ENCODE measurements around the gene RSBN1L.

Gene RSBN1L

GRCh38 chr7:77727936-77728701 lies 31.9 kb downstream of the RSBN1L start:
- peak in 8 of 58 donors; percentile 2 to 42 (median 8) for DNase-seq

DNA sequence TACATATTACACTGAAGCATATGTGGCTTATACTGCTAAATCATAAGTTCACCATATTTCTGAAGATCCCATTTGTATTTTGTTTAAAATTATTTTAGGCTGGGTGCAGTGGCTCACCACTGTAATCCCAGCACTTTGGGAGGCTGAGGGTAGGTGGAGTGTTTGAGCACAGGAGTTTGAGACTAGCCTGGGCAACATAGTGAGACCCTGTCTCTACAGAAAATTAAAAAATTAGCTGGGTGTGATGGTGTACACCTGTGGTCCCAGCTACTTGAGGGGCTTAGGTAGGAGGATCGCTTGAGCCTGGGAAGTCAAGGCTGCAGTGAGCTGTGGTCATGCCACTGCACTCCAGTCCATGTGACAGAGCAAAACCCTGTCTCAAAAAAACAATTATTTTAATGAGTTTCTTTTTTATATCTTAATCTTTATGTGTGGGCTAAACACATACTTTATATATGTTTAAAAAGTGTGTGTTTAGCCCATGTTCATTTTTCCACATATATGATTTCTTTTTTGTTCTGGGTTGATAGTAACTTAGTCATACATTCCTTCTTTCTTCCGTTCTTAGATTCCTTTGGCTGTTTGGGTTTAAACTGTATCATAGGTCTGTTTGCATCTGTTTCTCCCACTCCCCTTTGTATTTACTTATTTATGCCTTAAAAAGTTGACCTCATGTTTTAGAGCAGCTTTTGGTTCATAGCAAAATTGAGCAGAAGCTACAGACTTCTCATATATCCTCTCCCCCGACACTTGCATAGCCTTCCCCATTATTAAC lies 33.5 kb downstream of the RSBN1L start:
- DNase-seq, result no peak

GRCh38 chr7:77731716-77732115 lies 35.5 kb downstream of the RSBN1L start:
- DNase-seq, result no peak

- DNase-seq, result no peak
Observed at GRCh38 chr7:77734659-77735421, 38.6 kb downstream of the RSBN1L start.

DNA sequence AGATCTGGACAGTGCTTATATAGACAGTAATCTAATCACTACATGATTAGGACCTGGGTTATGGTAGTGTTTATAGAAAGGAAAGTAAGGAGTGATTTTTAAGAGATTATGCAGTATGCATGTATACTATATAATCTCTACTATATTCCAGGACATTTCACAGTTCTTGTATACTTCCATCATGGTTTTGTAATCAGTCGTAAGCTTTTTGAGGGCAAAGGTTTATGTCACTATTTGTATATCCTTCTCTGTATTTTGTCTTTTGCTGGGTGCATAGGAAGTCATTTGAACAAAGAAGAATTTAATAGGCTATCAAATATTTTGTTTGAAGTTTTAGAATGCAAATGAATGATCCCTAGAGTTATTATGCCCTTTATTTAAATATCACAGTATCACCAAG lies 39.2 kb downstream of the RSBN1L start:
- DNase-seq, result no peak

DNA sequence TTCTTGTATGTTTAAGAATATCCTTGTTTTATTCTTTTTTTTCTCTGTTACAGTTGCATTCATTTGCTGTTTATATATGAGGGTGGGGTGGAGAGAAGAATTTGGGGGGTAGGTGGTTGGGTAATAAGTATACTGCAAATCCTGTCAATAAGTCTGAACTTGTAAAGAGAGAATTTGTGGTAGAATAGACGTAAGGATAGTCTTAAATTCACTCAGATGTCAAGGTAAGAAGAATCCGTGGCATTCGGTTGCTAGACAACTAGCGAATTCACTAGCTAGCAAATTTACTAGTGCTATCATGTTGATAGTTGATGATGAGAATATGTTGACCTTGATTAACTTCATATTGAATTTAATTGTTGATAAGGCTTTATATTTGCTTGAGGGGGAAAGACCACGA lies 40.7 kb downstream of the RSBN1L start:
- DNase-seq, result no peak

GRCh38 chr7:77738382-77738781 lies 42.1 kb downstream of the RSBN1L start:
- no peak for DNase-seq

GRCh38 chr7:77738871-77739270 lies 42.6 kb downstream of the RSBN1L start:
- DNase-seq, result no peak

DNA sequence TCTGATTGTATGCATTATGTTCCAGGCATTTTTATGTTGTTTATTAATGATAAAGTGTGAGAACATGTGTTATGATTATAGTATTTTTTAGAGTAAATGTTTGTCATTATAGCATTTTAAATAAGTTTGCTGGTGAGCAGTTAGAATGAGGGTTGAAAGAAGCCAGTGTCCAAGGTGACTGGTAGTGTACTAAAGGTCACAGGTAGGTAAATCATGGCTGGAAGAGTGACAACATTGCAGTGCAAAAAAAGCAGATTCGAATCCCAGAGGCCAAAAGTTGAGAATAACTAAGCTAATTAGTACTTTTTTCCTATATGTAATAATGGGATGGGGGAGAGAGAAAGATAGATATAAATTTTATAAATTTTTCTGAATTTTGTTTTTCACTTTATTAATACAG lies 44.0 kb downstream of the RSBN1L start:
- DNase-seq, result no peak

DNA sequence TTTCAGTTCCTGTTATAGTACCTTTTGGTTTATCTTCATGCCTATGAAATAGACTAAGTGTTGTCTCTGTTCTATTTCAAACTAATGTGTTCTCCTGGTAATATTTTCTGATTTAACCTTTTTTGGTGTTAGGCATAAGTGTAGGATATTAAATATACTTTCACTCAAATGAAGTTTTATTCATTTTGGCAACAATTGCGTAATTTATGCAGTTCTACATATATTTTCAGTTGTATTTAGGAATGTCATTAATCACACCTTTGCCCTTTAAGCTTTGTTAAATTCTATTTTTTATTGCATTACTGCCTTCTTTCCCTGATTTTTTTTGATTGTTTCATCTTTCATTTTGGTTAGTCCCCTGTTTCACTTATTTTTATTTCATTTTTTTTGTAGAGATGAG lies 47.3 kb downstream of the RSBN1L start:
- no peak for DNase-seq

DNA sequence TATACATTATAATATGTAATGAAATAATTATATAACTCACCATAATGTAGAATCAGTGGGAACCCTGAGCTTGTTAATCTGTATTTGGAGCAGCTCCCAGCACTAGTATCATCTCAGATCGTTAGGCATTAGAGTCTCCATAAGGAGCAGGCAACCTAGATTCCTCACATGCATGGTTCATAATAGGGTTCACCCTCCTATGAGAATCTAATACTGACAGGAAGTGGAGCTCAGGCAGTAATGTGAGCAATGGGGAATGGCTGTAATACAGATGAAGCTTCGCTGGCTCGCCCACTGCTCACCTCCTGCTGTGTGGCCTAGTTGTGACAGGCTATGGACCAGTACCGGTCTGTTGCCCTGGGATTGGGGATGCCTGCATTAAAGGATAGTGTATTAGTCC lies 49.5 kb downstream of the RSBN1L start:
- no peak for DNase-seq

- no peak for DNase-seq
Observed at GRCh38 chr7:77746164-77746823, 50.0 kb downstream of the RSBN1L start.

DNA sequence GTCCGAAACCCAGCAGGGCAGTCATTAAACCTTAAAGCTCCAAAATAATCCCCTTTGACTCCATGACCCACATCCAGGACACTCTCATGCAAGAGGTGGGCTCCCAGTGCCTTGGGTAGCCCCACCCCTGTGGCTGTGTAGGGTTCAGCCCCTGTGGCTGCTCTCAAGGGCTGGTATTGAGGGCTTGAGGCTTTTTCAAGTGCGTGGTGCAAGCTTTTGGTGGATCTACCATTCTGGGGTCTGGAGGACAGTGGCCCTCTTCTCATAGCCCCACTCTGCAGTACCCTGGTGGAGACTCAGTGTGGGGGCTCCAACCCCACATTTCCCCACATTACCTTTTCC lies 50.5 kb downstream of the RSBN1L start:
- no peak for DNase-seq

GRCh38 chr7:77747178-77747577 lies 50.9 kb downstream of the RSBN1L start:
- DNase-seq, result no peak

DNA sequence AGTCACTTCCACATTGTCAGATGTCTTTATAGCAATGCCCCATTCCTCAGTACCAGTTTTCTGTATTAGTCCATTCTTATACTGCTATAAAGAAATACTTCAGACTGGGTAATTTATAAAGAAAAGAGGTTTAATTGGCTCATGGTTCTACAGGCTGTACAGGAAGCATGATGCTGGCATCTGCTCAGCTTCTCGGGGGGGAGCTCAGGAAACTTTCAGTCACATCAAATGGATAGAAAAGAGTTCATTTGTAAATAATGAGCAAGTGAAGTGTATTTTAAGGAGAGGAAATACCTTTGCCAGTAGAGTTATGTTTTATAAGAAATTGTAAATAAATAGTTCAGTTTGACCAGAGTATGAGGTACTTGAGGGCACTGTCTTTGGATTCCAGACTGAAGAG lies 51.5 kb downstream of the RSBN1L start:
- DNase-seq, result no peak

GRCh38 chr7:77752016-77752415 lies 55.8 kb downstream of the RSBN1L start:
- no peak for DNase-seq

DNA sequence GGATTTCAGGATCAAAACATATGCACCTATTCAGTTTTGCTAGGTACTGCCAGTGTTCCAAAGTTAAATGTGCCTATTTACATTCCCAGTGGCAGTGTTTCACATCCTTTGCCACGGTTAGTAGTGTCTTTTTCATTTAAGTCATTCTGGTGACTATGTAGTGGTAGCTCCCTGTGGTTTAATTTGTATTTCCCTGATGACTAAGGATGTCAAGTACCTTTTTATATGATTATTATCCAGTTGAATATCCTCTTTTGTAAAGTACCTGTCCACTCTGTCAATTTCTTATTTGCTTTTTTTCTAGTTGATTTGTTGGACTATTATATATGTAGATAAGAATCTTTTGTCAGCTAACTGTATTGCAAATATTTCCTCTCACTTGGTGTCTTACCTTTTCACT lies 56.9 kb downstream of the RSBN1L start:
- no peak for DNase-seq

- no peak for DNase-seq
Observed at GRCh38 chr7:77757589-77757988, 61.3 kb downstream of the RSBN1L start.

- peak in 37 of 58 donors; percentile 2 to 78 (median 26) for DNase-seq
Observed at GRCh38 chr7:77759294-77759889, 63.1 kb downstream of the RSBN1L start.

- no peak for DNase-seq
Observed at GRCh38 chr7:77760809-77761453, 64.7 kb downstream of the RSBN1L start.

DNA sequence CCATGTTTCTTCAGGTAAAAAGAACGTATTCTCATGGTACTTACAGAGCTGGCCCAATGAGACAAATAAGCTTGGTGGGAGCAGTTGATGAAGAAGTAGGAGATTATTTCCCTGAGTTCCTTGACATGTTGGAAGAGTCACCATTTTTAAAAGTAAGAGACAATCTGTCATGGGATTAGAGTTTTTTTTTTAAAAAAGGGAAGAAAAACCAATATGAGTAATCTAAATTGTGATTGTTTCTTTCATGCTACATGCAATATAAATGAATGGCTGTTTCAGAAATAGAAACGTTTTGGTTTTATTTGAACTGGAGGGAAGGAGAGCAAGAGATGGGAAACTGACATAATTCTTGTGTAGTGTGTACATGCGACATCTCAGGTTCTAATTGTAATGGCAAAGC lies 69.2 kb downstream of the RSBN1L start:
- no peak for DNase-seq

Data from anterior cingulate cortex (tissue), 58 donors.